ENCODE measurements around the gene TBC1D17.
A peak's percentile ranks its signal among the peaks of the same experiment; 100 is the strongest.

The TBC1D17 gene

DNA sequence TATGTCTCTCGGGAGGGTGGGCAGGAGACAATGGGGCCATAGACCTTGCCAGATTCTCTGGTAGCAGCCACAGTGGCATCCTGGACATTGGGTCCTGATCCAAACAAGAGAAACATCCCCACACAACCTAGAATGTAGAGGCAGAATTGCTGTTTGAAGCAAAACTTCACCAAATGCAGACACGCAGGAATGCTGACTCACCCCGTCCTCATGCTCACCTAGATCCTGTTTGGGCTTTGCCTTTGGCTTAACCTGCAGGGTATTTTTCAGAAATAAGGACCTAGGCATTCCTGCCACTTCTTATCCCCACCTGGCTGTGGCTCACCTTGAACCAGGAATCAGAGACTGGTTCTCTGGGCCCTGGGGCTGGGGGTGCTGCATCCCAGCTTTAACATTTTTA is 7.3 kb downstream of the TBC1D17 start:
- no peak overlapping the region for H3K9ac ChIP-seq (ENCODE audit: low read length)
- no peak overlapping the region for H3K4me2 ChIP-seq (ENCODE audit: low read depth, low read length, poor library complexity, severe bottlenecking)
- no peak overlapping the region for H2AFZ ChIP-seq (ENCODE audit: low read depth, low read length, severe bottlenecking)
- TF ChIP-seq EZH2phosphoT487 (conservative IDR thresholded peaks at IDR 0.05; ENCODE audit: low read length): no peak
- TF ChIP-seq, protein P1, sequence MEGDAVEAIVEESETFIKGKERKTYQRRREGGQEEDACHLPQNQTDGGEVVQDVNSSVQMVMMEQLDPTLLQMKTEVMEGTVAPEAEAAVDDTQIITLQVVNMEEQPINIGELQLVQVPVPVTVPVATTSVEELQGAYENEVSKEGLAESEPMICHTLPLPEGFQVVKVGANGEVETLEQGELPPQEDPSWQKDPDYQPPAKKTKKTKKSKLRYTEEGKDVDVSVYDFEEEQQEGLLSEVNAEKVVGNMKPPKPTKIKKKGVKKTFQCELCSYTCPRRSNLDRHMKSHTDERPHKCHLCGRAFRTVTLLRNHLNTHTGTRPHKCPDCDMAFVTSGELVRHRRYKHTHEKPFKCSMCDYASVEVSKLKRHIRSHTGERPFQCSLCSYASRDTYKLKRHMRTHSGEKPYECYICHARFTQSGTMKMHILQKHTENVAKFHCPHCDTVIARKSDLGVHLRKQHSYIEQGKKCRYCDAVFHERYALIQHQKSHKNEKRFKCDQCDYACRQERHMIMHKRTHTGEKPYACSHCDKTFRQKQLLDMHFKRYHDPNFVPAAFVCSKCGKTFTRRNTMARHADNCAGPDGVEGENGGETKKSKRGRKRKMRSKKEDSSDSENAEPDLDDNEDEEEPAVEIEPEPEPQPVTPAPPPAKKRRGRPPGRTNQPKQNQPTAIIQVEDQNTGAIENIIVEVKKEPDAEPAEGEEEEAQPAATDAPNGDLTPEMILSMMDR (IDR thresholded peaks at IDR 0.05; ENCODE audit: insufficient read depth, low read length, poor library complexity, severe bottlenecking): no peak
- no peak overlapping the region for H3K27ac ChIP-seq (ENCODE audit: low read depth, low read length)
- H3K4me3 ChIP-seq (ENCODE audit: insufficient read depth, low read length, poor library complexity, severe bottlenecking): no peak overlapping the region
- H3K36me3 ChIP-seq (ENCODE audit: low read length): peaks cover 8% of the 10 kb centered on the region; the same call in 1 of the 2 replicates
- no peaks in the 10 kb centered on the region for H3K9me2 ChIP-seq (replicated peaks; ENCODE audit: insufficient read depth, low read length)
- H3F3A ChIP-seq (ENCODE audit: insufficient read depth): peaks cover 7% of the 10 kb centered on the region; the same call in 1 of the 2 replicates
- H3K9me3 ChIP-seq (ENCODE audit: insufficient read depth, low read length): no peaks in the 10 kb centered on the region
- no peaks in the 10 kb centered on the region for H4K20me1 ChIP-seq (ENCODE audit: low read depth, low read length)
- H3K79me2 ChIP-seq (ENCODE audit: insufficient read depth, low read length): no peaks in the 10 kb centered on the region
- no peaks in the 10 kb centered on the region for H3K27me3 ChIP-seq (ENCODE audit: low read length)

DNA sequence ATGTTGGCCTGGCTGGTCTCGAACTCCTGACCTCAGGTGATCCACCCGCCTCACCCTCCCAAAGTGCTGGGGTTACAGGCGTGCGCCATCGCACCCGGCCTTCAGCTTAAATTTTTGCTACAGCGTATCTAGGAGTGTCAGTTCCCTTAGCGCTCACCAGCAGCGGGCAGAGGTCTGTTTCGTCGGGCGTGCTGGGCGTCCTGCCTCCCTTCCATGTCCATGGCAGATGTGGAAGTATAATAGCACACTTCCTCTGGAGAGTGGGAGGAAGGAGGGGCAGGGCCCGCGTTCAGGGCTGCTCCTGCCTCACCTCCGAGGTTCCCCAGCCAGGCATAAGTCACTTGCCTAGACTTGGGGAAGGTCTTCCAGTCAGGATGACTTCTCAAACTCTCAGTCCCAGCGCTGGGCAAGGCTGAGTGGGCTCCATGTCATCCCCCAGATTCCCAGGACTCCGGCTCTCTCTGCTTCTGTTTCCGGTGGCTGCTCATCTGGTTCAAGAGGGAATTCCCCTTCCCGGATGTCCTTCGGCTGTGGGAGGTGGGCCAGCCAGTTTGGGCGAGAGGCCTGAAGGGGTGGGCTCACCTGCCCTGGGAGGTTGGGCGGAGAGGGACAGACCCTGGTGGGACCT is 9.6 kb downstream of the TBC1D17 start:
- no peaks in the 10 kb centered on the region for H4K20me1 ChIP-seq (ENCODE audit: low read depth, low read length)
- H3K9ac ChIP-seq (ENCODE audit: low read length): no peak overlapping the region
- H3K4me2 ChIP-seq (ENCODE audit: low read depth, low read length, poor library complexity, severe bottlenecking): no peak overlapping the region
- H3K27me3 ChIP-seq (ENCODE audit: low read length): no peaks in the 10 kb centered on the region
- peaks cover 7% of the 10 kb centered on the region; the same call in 1 of the 2 replicates for H3F3A ChIP-seq (ENCODE audit: insufficient read depth)
- H3K27ac ChIP-seq (ENCODE audit: low read depth, low read length): no peak overlapping the region
- H2AFZ ChIP-seq (ENCODE audit: low read depth, low read length, severe bottlenecking): no peak overlapping the region
- no peaks in the 10 kb centered on the region for H3K79me2 ChIP-seq (ENCODE audit: insufficient read depth, low read length)
- H3K36me3 ChIP-seq (ENCODE audit: low read length): peaks cover 8% of the 10 kb centered on the region; the same call in 1 of the 2 replicates
- H3K9me3 ChIP-seq (ENCODE audit: insufficient read depth, low read length): no peaks in the 10 kb centered on the region
- TF ChIP-seq, protein P1 (IDR thresholded peaks at IDR 0.05; ENCODE audit: insufficient read depth, low read length, poor library complexity, severe bottlenecking): no peak
- TF ChIP-seq EZH2phosphoT487 (conservative IDR thresholded peaks at IDR 0.05; ENCODE audit: low read length): no peak
- H3K4me3 ChIP-seq (ENCODE audit: insufficient read depth, low read length, poor library complexity, severe bottlenecking): no peak overlapping the region
- H3K9me2 ChIP-seq (replicated peaks; ENCODE audit: insufficient read depth, low read length): no peaks in the 10 kb centered on the region

DNA sequence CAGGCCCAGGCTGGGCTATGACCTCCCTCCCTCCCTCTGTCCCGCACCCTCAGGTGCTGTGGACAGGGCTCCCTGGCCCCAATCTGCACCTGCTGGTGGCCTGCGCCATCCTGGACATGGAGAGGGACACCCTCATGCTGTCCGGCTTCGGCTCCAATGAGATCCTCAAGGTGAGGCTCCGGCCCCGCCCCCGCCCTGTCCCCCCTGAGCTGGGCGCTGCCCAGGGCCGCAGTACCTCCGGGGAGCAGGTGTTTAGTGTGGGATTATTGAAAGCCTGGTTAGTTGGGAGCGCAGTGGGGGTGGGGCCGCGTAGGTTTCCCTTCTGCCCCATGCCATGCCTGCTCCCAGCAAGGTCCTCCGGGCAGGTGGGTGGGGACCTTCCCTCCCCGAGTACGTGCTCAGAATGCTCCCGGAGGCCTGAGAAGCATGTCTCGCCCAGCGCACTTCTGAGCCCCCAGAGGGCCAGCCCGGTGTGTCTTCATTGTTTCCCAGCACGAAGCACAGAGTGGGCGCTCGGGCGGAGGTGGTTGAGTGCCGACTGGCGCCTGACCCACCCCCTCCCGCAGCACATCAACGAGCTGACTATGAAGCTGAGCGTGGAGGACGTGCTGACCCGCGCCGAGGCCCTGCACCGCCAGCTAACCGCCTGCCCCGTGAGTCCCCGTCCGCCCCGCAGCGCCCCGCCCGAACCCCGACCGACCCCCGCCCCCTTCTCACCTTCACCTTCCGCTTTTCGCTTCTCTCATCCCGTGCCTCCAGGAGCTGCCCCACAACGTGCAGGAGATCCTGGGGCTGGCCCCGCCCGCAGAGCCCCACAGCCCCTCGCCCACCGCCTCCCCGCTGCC is 10.4 kb downstream of the TBC1D17 start:
- Histone ChIP-seq H3K9me3 (ENCODE audit: insufficient read depth, low read length) (no peaks in the 10 kb centered on the region), H3K36me3 (ENCODE audit: low read length) (peaks cover 4% of the 10 kb centered on the region; the same call in 1 of the 2 replicates), H3K27me3 (ENCODE audit: low read length) (no peaks in the 10 kb centered on the region), H3K9ac (ENCODE audit: low read length) (no peak overlapping the region), H4K20me1 (ENCODE audit: low read depth, low read length) (no peaks in the 10 kb centered on the region), H3K4me2 (ENCODE audit: low read depth, low read length, poor library complexity, severe bottlenecking) (peak overlapping the region; percentile 41), H3K27ac (ENCODE audit: low read depth, low read length) (no peak overlapping the region), H3K4me3 (ENCODE audit: insufficient read depth, low read length, poor library complexity, severe bottlenecking) (peak overlapping the region; percentile 26), H2AFZ (ENCODE audit: low read depth, low read length, severe bottlenecking) (no peak overlapping the region), H3F3A (ENCODE audit: insufficient read depth) (peaks cover 7% of the 10 kb centered on the region; the same call in 1 of the 2 replicates), H3K9me2 (replicated peaks; ENCODE audit: insufficient read depth, low read length) (no peaks in the 10 kb centered on the region), H3K79me2 (ENCODE audit: insufficient read depth, low read length) (no peaks in the 10 kb centered on the region)
- TF ChIP-seq, protein P1 (IDR thresholded peaks at IDR 0.05; ENCODE audit: insufficient read depth, low read length, poor library complexity, severe bottlenecking): no peak
- no peak for TF ChIP-seq EZH2phosphoT487 (conservative IDR thresholded peaks at IDR 0.05; ENCODE audit: low read length)

Data from SU-DHL-6 (cell line).